WTC11 (cell line): ENCODE results near the gene GMPR2.
"Not testable (repeated sequence)": the region's sequence is repeated elsewhere in the genome, so short reads cannot be mapped to it uniquely, and the experiment has no call there.

Experiments used
- CREB1 ChIP-seq: sonication (generic); formaldehyde crosslinking; IDR thresholded peaks from 2 replicates; pipeline ENCODE4 v1.8.0; 2023; ENCODE audit warnings: mild to moderate bottlenecking, missing genetic modification reagents
- CREM ChIP-seq: sonication (generic); formaldehyde crosslinking; IDR thresholded peaks from 2 replicates; pipeline ENCODE4 v1.8.1; 2022; ENCODE audit warnings: mild to moderate bottlenecking, missing genetic modification reagents, moderate library complexity
- CTCF ChIP-seq: fragments of 200-600 bp; IDR thresholded peaks from 2 replicates; pipeline ENCODE4 v1.8.0; 2022; ENCODE audit warnings: antibody characterized with exemption
- IRF2 ChIP-seq: sonication (generic); formaldehyde crosslinking; IDR thresholded peaks from 2 replicates; pipeline ENCODE4 v1.8.0; 2022; ENCODE audit warnings: low read depth, missing genetic modification reagents, borderline replicate concordance
- KAT7 ChIP-seq: sonication (generic); formaldehyde crosslinking; IDR thresholded peaks from 2 replicates; pipeline ENCODE4 v1.8.1; 2023; ENCODE audit warnings: missing genetic modification reagents, mild to moderate bottlenecking, borderline replicate concordance
- MAX ChIP-seq: sonication (generic); formaldehyde crosslinking; IDR thresholded peaks from 2 replicates; pipeline ENCODE4 v1.8.0; 2022; ENCODE audit warnings: mild to moderate bottlenecking, missing genetic modification reagents
- NFYB ChIP-seq: sonication (generic); formaldehyde crosslinking; conservative IDR thresholded peaks from 2 replicates; pipeline ENCODE4 v1.8.0; 2022; ENCODE audit warnings: low read depth, missing genetic modification reagents
- TEAD1 ChIP-seq: sonication (generic); formaldehyde crosslinking; IDR thresholded peaks from 2 replicates; pipeline ENCODE4 v1.8.0; 2022; ENCODE audit warnings: mild to moderate bottlenecking, missing genetic modification reagents
- TP53 ChIP-seq: sonication (generic); formaldehyde crosslinking; IDR thresholded peaks from 2 replicates; pipeline ENCODE4 v1.8.1; 2023; ENCODE audit warnings: mild to moderate bottlenecking, missing genetic modification reagents
- USF1 ChIP-seq: sonication (generic); formaldehyde crosslinking; IDR thresholded peaks from 2 replicates; pipeline ENCODE4 v1.8.0; 2022; ENCODE audit warnings: mild to moderate bottlenecking, missing genetic modification reagents
- USF2 ChIP-seq: sonication (generic); formaldehyde crosslinking; IDR thresholded peaks from 2 replicates; pipeline ENCODE4 v1.8.1; 2023; ENCODE audit warnings: mild to moderate bottlenecking, missing genetic modification reagents, moderate library complexity
- ZNF263 ChIP-seq: sonication (generic); formaldehyde crosslinking; IDR thresholded peaks from 2 replicates; pipeline ENCODE4 v1.8.1; 2022; ENCODE audit warnings: low read depth, mild to moderate bottlenecking, moderate library complexity, missing genetic modification reagents
- TF ChIP-seq, protein P1 (sequence below): sonication (generic); formaldehyde crosslinking; IDR thresholded peaks from 2 replicates; pipeline ENCODE4 v1.8.1; 2022; ENCODE audit warnings: mild to moderate bottlenecking, missing genetic modification reagents, moderate library complexity, borderline replicate concordance

DNA sequence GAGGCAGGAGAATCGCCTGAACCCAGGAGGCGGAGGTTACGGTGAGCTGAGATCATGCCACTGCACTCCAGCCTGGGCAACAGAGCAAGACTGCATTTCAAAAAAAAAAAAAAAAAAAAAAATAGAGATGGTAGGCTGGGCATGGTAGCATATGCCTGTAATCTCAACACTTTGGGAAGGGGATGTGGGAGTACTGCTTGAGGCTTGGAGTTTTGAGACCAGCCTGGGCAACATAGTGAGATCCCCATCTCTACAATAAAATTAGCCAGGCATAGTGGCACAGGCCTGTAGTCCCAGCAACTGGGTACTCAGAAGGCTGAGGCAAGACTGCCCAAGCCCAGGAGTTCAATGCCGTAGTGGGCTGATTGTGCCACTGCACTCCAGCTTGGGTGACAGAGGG lies 9.7 kb upstream of the GMPR2 start:
- not testable (repeated sequence) for TF ChIP-seq IRF2 (CRISPR knock-in tag); CTCF; ZNF263 (CRISPR knock-in tag); USF1 (CRISPR knock-in tag); USF2; MAX (CRISPR knock-in tag); TP53 (CRISPR knock-in tag); KAT7; NFYB; CREM; TEAD1 (CRISPR knock-in tag); CREB1
- TF ChIP-seq, protein P1, sequence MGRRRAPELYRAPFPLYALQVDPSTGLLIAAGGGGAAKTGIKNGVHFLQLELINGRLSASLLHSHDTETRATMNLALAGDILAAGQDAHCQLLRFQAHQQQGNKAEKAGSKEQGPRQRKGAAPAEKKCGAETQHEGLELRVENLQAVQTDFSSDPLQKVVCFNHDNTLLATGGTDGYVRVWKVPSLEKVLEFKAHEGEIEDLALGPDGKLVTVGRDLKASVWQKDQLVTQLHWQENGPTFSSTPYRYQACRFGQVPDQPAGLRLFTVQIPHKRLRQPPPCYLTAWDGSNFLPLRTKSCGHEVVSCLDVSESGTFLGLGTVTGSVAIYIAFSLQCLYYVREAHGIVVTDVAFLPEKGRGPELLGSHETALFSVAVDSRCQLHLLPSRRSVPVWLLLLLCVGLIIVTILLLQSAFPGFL = not testable (repeated sequence)
